Stimulated activated CD4-positive, alpha-beta T cell treated with anti-CD3 and anti-CD28 coated beads, Interleukin-4, amount 100 ng/mL, for 24 hours (primary cell): ENCODE results near the gene LRRC4C.

Experiments
- DNase-seq: peaks from one replicate; pipeline ENCODE4 v3.0.0-alpha.2; 2020

Gene LRRC4C

DNA sequence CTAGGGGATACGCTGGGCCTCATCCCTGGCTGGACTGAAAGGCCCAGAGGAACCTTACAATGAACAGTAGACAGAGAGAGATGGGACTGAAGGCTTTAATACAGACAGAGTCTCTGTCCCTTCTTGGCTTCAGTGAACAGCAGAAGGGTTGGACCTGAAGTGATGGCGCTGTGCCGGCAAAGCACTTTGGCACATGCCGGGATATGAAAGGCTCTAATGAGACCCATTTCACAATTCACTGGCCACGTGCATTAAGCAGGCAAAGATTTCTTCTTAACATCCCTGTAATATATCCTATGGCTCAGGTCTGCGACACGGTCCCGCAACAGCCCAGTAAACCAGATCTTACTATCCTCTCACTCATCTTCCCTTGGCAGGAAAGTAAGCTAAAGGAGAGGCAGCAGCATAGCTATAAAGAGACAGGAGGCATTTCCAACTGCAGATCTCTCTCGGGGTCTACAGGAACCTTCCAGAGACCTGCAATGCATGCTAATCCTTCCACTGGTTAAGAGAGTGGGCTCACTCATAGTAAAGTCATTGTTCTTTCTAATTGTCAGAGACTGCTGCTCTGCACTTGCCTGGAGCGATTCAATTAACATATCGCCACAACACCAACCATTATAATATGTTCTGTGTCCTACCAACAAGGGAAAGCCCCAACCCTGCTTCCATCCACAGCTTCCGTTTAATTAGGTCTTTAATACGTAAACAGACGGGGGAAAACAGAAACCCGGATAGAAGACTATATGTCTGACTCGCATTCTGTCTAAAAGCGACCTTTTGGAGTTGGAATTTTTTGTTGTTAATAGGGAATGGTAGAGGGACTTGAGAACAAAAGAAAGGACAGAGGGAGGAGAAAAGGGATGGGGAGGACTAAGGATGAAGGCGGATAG lies 1179.0 kb downstream of the LRRC4C start:
- DNase-seq = no peak

DNA sequence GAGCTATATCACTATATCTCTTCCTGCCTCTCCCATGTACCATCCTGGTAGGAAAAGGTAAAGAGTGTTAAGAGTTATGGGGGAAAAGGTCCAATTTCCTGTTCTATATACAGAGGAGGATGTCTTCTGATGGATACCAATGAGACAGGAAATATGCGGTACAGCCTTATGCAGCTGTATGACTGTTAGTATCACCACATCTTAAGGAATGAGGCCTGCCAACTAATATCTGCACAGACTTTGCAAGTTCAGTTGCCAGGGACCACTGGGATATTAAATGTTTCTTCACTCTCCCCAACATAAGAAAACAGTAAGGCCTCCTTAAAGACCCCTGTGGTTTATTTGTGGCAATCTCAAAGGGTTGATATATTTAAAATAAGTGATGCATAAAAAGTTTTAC lies 1182.5 kb downstream of the LRRC4C start:
- no peak for DNase-seq

DNA sequence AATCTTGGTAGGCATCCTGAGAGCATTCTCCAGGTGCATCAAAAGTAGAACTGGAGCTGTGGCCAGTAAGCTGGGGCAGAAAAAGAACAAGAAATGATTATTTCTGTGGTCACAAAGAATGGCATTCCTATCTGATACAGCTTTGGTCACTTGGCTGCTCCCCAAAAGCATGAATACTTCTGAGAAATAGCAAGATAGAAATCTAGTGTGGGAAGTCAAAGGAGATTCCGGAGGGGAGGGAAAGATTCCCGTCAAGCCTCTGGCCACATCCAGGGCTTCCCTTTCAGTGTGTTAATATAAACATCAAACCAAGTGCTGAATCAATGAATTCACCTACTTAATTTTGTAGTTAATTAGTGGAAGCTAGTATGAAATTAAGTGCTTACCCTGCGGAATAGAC lies 1185.4 kb downstream of the LRRC4C start:
- DNase-seq = no peak

DNA sequence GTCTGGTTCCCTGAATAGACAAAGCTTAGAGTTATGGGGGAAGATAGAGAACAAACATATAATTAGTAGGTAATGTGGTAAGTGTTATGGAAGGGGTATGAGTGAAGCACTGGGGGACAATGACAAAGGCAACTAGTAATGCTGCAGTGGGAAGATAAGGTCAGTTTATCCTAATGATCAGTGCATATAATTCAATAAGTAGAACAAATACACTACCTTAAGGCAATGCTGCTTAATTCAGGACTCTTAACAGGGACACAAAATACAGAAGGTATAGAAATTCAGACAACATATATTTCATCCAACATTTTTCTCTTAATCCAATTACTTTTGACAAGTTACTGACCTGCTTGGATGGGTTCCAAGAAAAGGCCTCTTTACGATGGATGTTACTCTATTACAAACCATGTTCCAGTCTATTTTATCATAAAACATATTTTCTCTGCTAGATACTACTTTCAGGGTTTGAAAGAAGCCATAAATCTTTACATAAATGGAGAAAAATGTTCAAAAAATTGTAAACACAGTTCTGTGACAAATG lies 1186.2 kb downstream of the LRRC4C start:
- DNase-seq = no peak

- no peak for DNase-seq
Observed at GRCh38 chr11:40271361-40271760, 1188.1 kb downstream of the LRRC4C start.

DNA sequence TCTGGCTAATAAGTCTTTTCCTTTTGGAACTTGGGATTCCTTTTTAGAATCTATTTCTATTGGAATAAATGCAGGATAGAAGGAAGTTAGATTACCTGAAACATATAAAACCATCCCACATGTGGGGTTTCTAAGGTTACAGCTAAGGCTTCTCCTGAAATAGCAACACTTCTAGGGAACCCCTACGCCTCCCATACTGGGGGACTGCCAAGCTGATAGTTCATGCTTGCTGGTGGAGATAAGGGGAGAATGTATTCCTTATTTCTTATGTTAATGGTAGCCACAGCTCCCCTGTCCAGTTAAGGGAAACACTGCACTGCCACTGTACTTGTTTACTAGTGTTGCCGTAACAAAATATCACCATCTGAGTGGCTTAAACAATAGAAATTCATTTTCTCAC lies 1189.6 kb downstream of the LRRC4C start:
- no peak for DNase-seq

- DNase-seq = no peak
Observed at GRCh38 chr11:40268551-40268950, 1190.9 kb downstream of the LRRC4C start.

DNA sequence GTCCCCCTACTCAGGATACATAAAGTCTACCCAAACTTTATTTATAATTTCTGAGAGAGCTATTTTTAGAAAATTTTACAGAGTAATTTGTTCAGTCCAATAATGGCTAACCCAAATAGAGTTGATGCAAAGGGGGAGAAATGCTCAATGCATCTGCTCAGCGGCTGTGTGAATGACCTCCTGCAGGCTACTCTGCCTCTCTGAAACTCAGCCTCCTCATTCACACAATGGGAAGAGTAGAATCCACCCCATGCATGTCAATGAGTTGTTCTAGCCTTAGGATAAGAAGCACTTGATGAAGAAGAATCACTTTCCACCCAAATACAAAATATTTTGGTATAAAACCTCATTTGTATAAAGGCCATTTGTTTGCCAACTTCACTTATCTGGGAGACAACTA lies 1204.0 kb downstream of the LRRC4C start:
- DNase-seq = no peak

DNA sequence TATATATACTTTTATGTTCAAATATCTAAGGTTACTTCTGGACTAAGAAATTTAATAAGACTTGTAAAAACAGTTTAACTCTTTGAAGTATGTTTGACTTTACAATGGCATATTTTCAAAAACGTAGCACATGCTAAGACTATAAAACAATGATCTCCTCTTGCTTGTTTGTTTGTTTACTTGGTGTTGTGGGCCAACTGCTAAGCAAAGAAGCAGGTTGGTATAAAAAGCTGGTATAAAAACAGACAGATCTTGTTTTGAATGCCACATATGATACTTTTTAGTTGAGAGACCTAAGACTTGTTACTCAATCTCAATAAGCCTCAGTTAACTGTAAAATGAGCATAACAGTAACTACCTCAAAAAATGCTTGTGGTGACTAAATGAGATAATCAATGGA lies 1206.3 kb downstream of the LRRC4C start:
- DNase-seq = no peak

DNA sequence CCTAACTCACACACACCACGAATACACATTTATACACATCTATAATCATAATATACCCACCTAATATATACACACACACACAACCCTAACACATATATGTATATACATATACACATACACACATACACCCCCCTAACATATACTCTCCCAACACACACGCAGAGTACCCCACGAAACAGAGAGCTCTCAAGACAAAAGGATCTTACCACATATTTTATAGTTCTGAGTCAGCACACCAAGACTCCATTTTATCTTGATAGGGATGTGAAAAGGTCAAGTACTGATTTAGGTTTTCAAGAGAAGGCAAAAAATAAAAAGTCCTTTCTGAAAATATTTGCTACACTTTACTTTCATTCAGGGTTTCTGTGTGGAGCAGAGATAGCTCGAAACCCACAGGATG lies 1207.2 kb downstream of the LRRC4C start:
- no peak for DNase-seq

DNA sequence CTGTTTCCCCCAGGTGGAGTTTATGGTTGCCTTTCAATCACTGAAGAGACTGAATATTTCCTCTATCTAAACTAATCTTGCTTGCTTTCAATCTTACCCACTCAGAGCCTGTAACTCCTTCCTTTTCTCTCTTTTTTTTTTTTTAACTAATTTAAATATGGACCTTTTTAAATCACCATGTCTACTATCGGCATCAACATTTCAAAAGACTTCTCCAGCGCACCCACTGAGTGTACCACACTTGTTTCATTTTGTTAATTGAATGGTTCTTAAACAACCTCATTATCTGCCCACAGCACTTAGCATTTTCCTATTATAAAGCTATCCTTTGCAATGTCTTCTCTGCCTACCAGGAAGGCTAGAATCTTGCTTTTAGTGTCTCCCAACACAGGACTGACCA lies 1212.5 kb downstream of the LRRC4C start:
- DNase-seq = no peak

- DNase-seq = no peak
Observed at GRCh38 chr11:40241524-40242051, 1217.9 kb downstream of the LRRC4C start.

- no peak for DNase-seq
Observed at GRCh38 chr11:40240284-40240683, 1219.2 kb downstream of the LRRC4C start.

GRCh38 chr11:40236526-40236925 lies 1222.9 kb downstream of the LRRC4C start:
- no peak for DNase-seq

- DNase-seq = no peak
Observed at GRCh38 chr11:40235841-40236240, 1223.6 kb downstream of the LRRC4C start.

DNA sequence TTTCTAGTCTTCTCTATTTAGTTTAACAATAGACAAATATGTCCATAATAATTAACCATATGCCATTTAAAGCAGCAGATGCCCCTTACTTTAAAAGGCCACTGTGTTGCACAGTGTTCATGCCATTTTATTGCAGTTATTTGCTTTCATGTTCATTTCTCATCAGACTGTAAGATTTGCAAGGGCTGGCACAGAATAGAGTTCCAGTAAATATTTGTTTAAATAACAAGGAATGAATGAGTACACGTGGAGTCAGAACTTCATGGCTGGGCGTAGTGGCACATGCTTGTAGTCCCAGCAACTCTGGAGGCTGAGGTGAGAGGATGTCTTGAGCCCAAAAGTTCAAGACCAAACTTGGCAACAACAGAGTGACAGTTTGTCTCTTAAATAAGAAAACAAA lies 1228.6 kb downstream of the LRRC4C start:
- DNase-seq = no peak

DNA sequence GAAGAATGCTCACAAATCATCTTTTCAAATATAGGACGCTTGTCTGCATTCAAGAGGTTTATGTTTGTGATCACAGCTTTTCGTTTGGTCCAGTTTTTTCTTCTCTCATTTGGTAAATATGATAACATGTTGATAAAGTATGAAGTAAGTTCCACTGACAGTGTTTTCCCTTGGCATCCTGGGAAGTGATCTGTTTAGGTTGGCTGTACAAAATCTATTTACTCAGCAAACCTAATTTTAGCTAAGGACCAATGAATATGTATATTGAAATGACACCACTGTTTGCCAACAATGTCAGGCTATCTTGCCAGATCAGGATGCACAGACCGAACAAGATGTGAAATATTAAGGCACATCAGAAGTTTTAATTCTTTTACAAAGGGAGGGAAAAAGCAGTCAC lies 1230.8 kb downstream of the LRRC4C start:
- no peak for DNase-seq

DNA sequence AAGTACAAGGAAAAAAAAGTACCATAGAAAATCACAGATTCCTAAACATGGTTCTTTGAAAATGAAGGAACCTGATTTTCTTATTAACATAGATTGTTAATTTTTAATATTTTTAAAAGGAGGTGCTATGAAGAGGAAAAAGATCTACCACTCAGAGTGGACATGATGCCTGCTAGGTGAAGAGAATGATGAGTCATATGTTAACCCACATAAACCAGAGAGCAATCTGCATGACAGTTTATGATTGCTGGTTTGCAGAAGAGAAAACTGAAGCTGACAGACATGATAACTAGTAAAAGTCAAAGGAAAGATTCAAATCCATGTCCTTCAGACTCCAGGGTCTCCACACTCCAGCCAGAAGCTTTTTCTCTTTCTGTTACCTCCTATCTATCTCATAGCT lies 1231.7 kb downstream of the LRRC4C start:
- no peak for DNase-seq

DNA sequence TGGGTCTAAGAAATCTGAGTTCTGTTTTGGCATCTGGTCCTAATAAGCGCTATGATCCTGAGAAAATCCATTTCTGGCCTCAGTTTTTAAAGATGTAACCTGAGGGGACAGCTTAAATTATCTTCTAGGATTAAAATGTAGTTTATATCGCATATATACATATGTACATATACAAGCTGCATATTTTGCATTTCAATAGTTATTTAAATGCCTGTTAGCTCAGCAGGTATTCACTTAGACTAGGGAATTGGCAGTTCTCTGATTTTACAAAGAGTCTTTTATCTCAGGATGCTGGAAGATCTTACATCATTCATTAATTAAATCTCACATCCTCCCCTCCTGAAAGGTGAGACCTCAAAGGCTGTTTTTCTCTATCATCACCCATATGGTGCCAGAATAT lies 1232.8 kb downstream of the LRRC4C start:
- DNase-seq = no peak

- no peak for DNase-seq
Observed at GRCh38 chr11:40223596-40224330, 1235.7 kb downstream of the LRRC4C start.

DNA sequence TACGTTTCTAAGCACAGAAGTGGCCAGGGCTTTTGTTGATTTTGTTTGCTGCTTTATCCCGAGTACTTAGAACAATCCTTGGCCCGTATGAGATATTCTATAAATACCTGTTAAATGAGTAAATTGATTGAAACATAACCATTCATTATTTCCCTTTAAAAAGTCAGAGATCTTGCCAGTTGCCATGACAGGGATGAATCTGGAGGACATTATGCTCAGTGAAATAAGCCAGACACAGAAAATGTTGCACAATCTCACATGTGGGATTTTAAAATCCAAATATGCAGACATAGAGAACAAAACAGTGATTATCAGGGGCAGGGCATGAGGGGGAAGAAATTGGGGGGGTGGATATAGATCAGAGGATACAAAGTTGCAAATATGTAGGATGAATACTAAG lies 1240.1 kb downstream of the LRRC4C start:
- no peak for DNase-seq

GRCh38 chr11:40215556-40215955 lies 1243.9 kb downstream of the LRRC4C start:
- no peak for DNase-seq

DNA sequence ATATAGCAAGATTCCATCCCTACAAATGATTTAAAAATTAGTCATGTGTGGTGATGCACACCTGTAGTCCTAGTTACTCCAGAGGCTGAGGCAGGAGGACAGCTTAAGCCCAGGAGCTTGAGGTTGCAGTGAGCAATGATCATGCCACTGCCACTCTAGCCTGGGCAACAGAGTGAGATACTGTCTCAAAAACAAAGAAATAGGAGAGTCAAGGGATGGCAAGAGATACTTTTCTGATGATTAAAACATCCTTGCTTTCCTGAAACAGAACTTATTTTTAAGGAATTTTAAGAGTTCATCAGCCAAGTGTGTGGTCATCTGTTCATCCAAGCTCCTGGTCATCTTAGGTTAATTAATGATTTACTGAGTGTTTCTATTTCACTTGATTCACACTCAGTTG lies 1252.0 kb downstream of the LRRC4C start:
- no peak for DNase-seq

DNA sequence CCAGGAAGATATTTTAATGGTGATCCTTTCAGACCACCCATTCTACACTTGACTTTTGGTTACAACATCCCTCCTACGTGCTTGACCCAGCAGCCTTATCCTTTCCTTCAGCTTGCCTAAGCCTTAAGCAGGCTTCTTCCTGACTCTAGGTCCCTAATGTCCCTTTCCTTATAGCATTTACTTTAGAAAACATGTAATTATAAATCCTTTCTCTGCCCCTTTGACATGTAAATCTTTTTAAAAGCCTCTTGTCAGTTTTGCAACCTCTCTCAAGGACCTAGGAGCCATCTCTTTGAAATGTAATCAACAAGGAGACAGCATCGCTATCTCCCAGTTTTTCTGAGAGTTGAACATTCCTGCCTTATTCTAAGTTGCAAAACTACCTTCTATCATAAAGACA lies 1255.2 kb downstream of the LRRC4C start:
- DNase-seq = no peak
